HEK293 (cell line): ENCODE data around the gene SH2D2A.

Source experiments
- CTCF ChIA-PET: fragments of 350-600 bp; formaldehyde crosslinking; extraction: SDS; loops from one replicate; lab custom pipeline; 2021; ENCODE audit warnings: antibody characterized with exemption; lab: Yijun Ruan, JAX
- POLR2A ChIA-PET: fragments of 300-600 bp; formaldehyde crosslinking; extraction: SDS; loops from one replicate; lab custom pipeline; 2020; ENCODE audit warnings: antibody characterized with exemption, inconsistent platforms; lab: Yijun Ruan, JAX
- H3K27ac ChIP-seq: fragments of 200-500 bp; sonication (Bioruptor generic); 2 replicates; pipeline ENCODE4 v1.5.1; 2014; ENCODE audit warnings: low read depth, low read length, control low read depth, inconsistent platforms; ENCODE audit errors: extremely low read depth
- H3K36me3 ChIP-seq, 2 experiments: fragments of 200-500 bp in 1 of 2; sonication (Bioruptor generic) in 1 of 2; 1 replicate in 1 of 2; 2 replicates in 1 of 2; pipeline ENCODE4 v1.5.1; 2014 to 2017; ENCODE audit warnings: inconsistent platforms in 2 of 2, low read length in 2 of 2; ENCODE audit not compliant: control insufficient read depth in 2 of 2, insufficient read depth in 1 of 2
- H3K4me1 ChIP-seq: fragments of 200-500 bp; sonication (Bioruptor generic); 2 replicates; pipeline ENCODE4 v1.5.1; 2014; ENCODE audit warnings: mild to moderate bottlenecking, low read length, inconsistent platforms; ENCODE audit not compliant: control insufficient read depth, insufficient read depth
- H3K4me3 ChIP-seq: 2 replicates; pipeline ENCODE4 v1.5.1; 2011; ENCODE audit warnings: low read depth, mild to moderate bottlenecking, control low read depth, low read length, moderate library complexity
- H3K9me3 ChIP-seq: fragments of 200-500 bp; sonication (Bioruptor generic); 2 replicates; pipeline ENCODE4 v1.5.1; 2014; ENCODE audit warnings: low read depth, low read length, inconsistent platforms; ENCODE audit not compliant: control insufficient read depth, insufficient read depth
- GLIS1 ChIP-seq: fragments of 450-650 bp; formaldehyde crosslinking; IDR thresholded peaks from 2 replicates; pipeline ENCODE4 v1.5.1; 2016; ENCODE audit warnings: missing biosample characterization, missing genetic modification characterization
- MEIS1 ChIP-seq: sonication (generic); formaldehyde crosslinking; IDR thresholded peaks from 2 replicates; pipeline ENCODE4 v1.8.1; 2022; ENCODE audit warnings: missing genetic modification reagents, mild to moderate bottlenecking, borderline replicate concordance
- SALL2 ChIP-seq: fragments of 450-650 bp; formaldehyde crosslinking; IDR thresholded peaks from 2 replicates; pipeline ENCODE4 v1.5.0; 2017; ENCODE audit warnings: missing biosample characterization, mild to moderate bottlenecking, missing genetic modification characterization, borderline replicate concordance
- ZBTB8A ChIP-seq: fragments of 450-650 bp; formaldehyde crosslinking; IDR thresholded peaks from 2 replicates; pipeline ENCODE4 v1.5.1; 2016; ENCODE audit warnings: missing biosample characterization, missing genetic modification characterization
- ZFP69B ChIP-seq: fragments of 450-650 bp; formaldehyde crosslinking; IDR thresholded peaks from 2 replicates; pipeline ENCODE4 v1.5.1; 2016; ENCODE audit warnings: missing biosample characterization, missing genetic modification characterization
- ZNF280D ChIP-seq: fragments of 450-650 bp; formaldehyde crosslinking; IDR thresholded peaks from 2 replicates; pipeline ENCODE4 v1.5.1; 2016; ENCODE audit warnings: missing biosample characterization, missing genetic modification characterization
- ZNF362 ChIP-seq: fragments of 450-650 bp; formaldehyde crosslinking; IDR thresholded peaks from 2 replicates; pipeline ENCODE4 v1.5.1; 2016; ENCODE audit warnings: missing biosample characterization, missing genetic modification characterization
- ZNF366 ChIP-seq: fragments of 450-650 bp; formaldehyde crosslinking; conservative IDR thresholded peaks from 2 replicates; pipeline ENCODE4 v1.5.1; 2016; ENCODE audit warnings: missing biosample characterization, missing genetic modification characterization
- ZNF501 ChIP-seq: fragments of 450-650 bp; formaldehyde crosslinking; IDR thresholded peaks from 2 replicates; pipeline ENCODE4 v1.5.1; 2016; ENCODE audit warnings: missing biosample characterization, missing genetic modification characterization
- ZNF585B ChIP-seq: fragments of 450-650 bp; formaldehyde crosslinking; IDR thresholded peaks from 2 replicates; pipeline ENCODE4 v1.5.1; 2016; ENCODE audit warnings: missing biosample characterization, missing genetic modification characterization
- ZNF664 ChIP-seq: fragments of 450-650 bp; formaldehyde crosslinking; IDR thresholded peaks from 2 replicates; pipeline ENCODE4 v1.5.1; 2016; ENCODE audit warnings: missing biosample characterization, missing genetic modification characterization
- ZNF768 ChIP-seq: fragments of 450-650 bp; formaldehyde crosslinking; IDR thresholded peaks from 2 replicates; pipeline ENCODE4 v1.5.1; 2018; ENCODE audit warnings: missing biosample characterization, mild to moderate bottlenecking, missing genetic modification characterization
- TF ChIP-seq, protein P1 (sequence below): fragments of 450-650 bp; formaldehyde crosslinking; IDR thresholded peaks from 2 replicates; pipeline ENCODE4 v1.5.1; 2017; ENCODE audit warnings: missing biosample characterization, mild to moderate bottlenecking, missing genetic modification characterization, moderate library complexity
- TF ChIP-seq, protein P2 (sequence below): fragments of 450-650 bp; formaldehyde crosslinking; conservative IDR thresholded peaks from 2 replicates; pipeline ENCODE4 v1.5.1; 2016; ENCODE audit warnings: low read depth, missing biosample characterization, missing genetic modification characterization

SH2D2A gene

DNA sequence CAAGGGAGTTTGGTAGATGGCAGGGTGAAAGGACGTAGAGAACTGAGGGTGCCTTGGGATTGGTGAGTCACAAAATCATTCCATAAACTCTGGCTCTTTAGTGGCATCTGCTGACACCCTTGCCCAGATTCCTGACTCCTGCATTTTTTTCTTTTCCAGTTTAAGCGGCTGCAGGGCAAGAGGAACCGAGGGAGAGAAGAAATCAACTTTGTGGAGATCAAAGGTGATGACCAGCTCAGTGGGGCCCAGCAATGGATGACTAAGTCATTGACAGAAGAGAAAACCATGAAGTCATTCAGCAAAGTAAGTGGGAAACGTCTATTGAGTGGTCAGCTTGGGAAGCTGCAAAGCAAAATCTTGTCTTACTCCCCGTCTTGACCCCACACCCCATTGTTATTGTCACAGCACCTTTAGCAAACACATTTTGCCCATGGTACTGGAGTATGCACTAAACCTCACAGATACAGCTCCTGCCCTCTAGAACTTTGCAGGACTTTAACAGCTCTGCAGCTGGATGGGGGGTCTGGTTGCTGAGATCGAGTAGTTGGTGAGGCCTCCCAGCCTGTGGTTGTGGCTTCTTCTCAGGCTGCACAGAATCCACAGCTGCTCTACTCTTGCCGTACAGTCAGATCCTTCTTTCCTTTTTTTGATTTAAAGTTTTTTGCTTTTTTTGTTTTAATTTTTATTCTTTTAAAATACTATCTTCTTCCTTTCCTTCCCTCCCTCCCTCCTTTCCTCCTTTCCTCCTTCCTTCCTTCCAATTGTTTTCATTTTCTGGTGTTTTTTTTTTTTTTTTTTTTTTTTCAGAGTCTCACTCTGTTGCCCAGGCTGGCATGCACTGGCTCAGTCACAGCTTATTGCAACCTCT lies 21.9 kb downstream of the SH2D2A start (continued):
- TF ChIP-seq ZNF585B (tag by site-specific recombination) (no peak), ZNF362 (tag by site-specific recombination) (peak; percentile 43; the same call in 1 of the 2 replicates), ZNF768 (tag by site-specific recombination) (no peak), MEIS1 (CRISPR knock-in tag) (no peak), GLIS1 (tag by site-specific recombination) (peak; percentile 61), ZBTB8A (tag by site-specific recombination) (no peak), SALL2 (no peak), ZNF366 (tag by site-specific recombination) (peak; percentile 80), ZFP69B (peak; percentile 98), ZNF280D (tag by site-specific recombination) (no peak)
- TF ChIP-seq, protein P1, sequence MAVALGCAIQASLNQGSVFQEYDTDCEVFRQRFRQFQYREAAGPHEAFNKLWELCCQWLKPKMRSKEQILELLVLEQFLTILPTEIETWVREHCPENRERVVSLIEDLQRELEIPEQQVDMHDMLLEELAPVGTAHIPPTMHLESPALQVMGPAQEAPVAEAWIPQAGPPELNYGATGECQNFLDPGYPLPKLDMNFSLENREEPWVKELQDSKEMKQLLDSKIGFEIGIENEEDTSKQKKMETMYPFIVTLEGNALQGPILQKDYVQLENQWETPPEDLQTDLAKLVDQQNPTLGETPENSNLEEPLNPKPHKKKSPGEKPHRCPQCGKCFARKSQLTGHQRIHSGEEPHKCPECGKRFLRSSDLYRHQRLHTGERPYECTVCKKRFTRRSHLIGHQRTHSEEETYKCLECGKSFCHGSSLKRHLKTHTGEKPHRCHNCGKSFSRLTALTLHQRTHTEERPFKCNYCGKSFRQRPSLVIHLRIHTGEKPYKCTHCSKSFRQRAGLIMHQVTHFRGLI (tag by site-specific recombination) = no peak
- TF ChIP-seq, protein P2, sequence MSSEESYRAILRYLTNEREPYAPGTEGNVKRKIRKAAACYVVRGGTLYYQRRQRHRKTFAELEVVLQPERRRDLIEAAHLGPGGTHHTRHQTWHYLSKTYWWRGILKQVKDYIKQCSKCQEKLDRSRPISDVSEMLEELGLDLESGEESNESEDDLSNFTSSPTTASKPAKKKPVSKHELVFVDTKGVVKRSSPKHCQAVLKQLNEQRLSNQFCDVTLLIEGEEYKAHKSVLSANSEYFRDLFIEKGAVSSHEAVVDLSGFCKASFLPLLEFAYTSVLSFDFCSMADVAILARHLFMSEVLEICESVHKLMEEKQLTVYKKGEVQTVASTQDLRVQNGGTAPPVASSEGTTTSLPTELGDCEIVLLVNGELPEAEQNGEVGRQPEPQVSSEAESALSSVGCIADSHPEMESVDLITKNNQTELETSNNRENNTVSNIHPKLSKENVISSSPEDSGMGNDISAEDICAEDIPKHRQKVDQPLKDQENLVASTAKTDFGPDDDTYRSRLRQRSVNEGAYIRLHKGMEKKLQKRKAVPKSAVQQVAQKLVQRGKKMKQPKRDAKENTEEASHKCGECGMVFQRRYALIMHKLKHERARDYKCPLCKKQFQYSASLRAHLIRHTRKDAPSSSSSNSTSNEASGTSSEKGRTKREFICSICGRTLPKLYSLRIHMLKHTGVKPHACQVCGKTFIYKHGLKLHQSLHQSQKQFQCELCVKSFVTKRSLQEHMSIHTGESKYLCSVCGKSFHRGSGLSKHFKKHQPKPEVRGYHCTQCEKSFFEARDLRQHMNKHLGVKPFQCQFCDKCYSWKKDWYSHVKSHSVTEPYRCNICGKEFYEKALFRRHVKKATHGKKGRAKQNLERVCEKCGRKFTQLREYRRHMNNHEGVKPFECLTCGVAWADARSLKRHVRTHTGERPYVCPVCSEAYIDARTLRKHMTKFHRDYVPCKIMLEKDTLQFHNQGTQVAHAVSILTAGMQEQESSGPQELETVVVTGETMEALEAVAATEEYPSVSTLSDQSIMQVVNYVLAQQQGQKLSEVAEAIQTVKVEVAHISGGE (tag by site-specific recombination) = no peak

- Histone ChIP-seq H3K4me1 (no peaks in the 10 kb centered on the region), H3K27ac (no peak overlapping the region), H3K9me3 (no peaks in the 10 kb centered on the region)
- POLR2A ChIA-PET = no interaction called here
- no peak for TF ChIP-seq ZNF501 (tag by site-specific recombination)
- TF ChIP-seq ZNF664 (tag by site-specific recombination) = peak; percentile 58; the same call in 1 of the 2 replicates
- TF ChIP-seq, all 188 proteins: peak for 1
- Histone ChIP-seq H3K36me3 (peaks cover 57 to 92% of the 10 kb centered on the region in 2 experiments), H3K4me3 (no peak overlapping the region)
- CTCF ChIA-PET = interaction anchor here (1.2 to 2.6 kb wide), 3 partner anchors 64 to 121 kb away, joined by 4 to 10 read pairs (median 6); partner anchors contain the start of gene INSRR
Measured at GRCh38 chr1:156789621-156790318, 26.9 kb downstream of the SH2D2A start.
